Body of pancreas (tissue), 4 donors: ENCODE data around the gene OGT.

Source experiments
- CTCF ChIP-seq, 7 experiments: fragments of 450-650 bp in 4 of 7; fragments of 200-600 bp in 3 of 7; sonication (generic) in 3 of 7; IDR thresholded peaks; one replicate each; pipeline ENCODE4 v1.5.1; 2016 to 2019; ENCODE audit warnings: antibody characterized with exemption in 7 of 7
- POLR2A ChIP-seq, 3 donors: fragments of 450-650 bp; IDR thresholded peaks; one replicate each; pipeline ENCODE4 v1.6.1; 2016; ENCODE audit warnings: antibody characterized with exemption in 3 of 3, mild to moderate bottlenecking in 2 of 3

GRCh38 chrX:71619986-71620385 lies 87.1 kb downstream of the OGT start:
- no peak for TF ChIP-seq CTCF (IDR thresholded peaks at IDR 0.05)
- no peak for TF ChIP-seq POLR2A (IDR thresholded peaks at IDR 0.05)
